22Rv1 (cell line): Measurements from ENCODE around the gene TOP2B.

Experiments used
- CTCF ChIP-seq: fragments of 450-650 bp; IDR thresholded peaks from 2 replicates; pipeline ENCODE4 v1.5.1; 2017; ENCODE audit warnings: mild to moderate bottlenecking
- ZFX ChIP-seq: fragments of 450-650 bp; IDR thresholded peaks from 2 replicates; pipeline ENCODE4 v1.6.1; 2017; ENCODE audit warnings: antibody characterized with exemption, borderline replicate concordance

GRCh38 chr3:25713341-25713985 is 48.8 kb upstream of the TOP2B start:
- TF ChIP-seq CTCF, result no peak
- TF ChIP-seq ZFX, result no peak
